ENCODE data around the gene RELCH.

The RELCH gene

GRCh38 chr18:62187543-62188510 lies 772 bp downstream of the RELCH start:
- peak; percentile 67 for DNase-seq

DNA sequence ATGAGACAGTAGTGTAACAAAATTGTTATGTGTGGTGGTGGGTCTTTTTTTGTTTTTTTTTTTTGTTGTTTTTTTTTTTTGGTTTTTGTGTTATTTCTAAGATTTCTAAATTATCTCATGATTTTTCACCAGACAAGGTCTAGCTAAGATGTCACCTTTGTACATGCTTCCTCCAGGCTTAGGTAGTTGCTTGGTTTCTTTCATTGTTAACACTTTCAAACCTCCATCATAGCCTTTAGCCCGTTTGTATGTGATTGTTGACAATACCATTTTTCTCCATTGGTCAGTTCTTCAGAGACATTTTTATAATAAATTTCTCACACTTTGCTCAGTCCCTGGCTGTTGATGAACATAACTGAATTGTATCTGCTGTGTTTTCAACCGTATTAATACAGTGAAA lies 2.2 kb downstream of the RELCH start:
- no peak for DNase-seq

GRCh38 chr18:62196079-62196478 lies 9.0 kb downstream of the RELCH start:
- no peak for DNase-seq

- DNase-seq, result no peak
Observed at GRCh38 chr18:62196980-62197379, 9.9 kb downstream of the RELCH start.

DNA sequence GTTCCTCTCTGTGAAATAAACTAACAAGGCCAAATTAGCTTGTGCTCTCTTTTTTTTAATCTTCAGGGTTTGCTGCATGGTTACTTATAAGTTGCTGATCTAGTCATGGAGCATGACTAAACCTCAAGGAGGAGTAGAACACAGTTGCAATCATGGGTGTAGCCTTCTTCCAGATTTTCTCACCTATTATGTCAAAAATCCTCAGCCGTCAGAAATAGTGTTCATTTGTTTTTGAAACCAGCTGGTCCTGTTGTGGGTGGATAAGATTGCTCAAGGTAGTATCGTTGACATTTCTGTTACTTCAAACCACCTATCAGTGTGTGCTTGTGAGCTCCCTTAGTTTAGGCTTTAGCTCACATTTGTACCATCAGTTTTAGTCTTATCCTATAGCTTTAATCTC lies 11.2 kb downstream of the RELCH start:
- DNase-seq, result no peak

DNA sequence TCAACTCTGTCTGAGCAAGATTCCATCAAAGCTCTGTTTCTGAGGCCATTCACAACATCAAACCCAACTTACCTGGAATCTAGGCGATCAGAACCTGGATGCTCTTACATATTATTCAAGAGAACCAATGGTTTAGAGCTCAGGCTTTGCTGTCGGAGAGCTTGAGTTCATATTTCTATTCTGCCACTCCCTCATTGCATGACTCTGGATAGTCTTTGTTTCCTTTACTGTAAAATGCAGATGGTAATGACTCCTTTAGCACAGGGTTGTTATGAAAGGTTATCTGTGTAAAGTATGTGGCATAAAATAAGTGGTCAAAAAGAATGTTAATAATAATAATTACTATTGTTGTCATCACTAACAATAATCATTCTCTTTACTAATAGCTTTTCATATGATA lies 12.6 kb downstream of the RELCH start:
- DNase-seq, result no peak

GRCh38 chr18:62200121-62200914 lies 13.3 kb downstream of the RELCH start:
- DNase-seq, result no peak

DNA sequence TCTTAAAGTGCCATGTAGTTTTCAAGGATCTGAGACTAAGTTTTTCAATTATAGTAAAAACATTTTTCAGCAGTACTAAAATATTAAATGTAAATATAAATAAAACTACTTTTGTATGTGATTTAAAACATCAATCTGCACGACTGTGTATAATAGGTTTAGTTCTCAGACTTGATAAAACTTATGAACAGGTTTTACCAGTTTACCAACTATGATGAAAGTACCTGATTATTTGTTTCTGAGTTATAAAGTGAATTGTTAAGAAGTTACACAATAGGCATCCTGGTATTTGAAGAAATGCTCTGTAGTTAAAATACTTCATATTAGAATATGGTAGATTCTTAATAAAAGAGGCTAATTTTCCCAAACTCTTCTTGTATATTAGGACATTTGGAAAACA lies 14.8 kb downstream of the RELCH start:
- DNase-seq, result no peak

- no peak for DNase-seq
Observed at GRCh38 chr18:62205824-62206223, 18.8 kb downstream of the RELCH start.

GRCh38 chr18:62206593-62206992 lies 19.5 kb downstream of the RELCH start:
- DNase-seq, result no peak

GRCh38 chr18:62209046-62209445 lies 22.0 kb downstream of the RELCH start:
- DNase-seq, result no peak

GRCh38 chr18:62210138-62210537 lies 23.1 kb downstream of the RELCH start:
- DNase-seq, result no peak

DNA sequence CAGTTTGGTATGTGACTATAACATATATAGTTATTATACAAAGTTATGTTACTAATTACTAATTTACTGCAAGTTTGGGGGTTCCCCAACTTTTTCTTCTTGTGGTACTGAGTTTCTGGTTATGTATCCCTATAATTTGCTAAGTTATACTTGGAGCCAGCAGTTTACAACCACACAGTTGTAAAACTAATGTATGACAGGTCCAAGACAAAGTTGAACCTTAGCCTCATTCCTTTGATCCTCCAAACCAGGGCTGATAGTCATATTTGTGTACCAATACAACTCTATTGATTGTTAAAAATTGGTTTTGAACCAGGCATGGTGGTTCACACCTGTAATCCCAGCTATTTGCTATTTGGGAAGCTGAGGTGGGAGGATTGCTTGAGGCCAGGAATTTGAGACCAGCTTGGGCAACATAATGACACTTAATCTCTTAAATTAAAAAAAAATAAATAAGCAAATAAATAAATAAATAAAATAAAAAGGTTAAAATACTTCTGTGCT lies 24.3 kb downstream of the RELCH start:
- no peak for DNase-seq

GRCh38 chr18:62214790-62215189 lies 27.7 kb downstream of the RELCH start:
- DNase-seq, result no peak

DNA sequence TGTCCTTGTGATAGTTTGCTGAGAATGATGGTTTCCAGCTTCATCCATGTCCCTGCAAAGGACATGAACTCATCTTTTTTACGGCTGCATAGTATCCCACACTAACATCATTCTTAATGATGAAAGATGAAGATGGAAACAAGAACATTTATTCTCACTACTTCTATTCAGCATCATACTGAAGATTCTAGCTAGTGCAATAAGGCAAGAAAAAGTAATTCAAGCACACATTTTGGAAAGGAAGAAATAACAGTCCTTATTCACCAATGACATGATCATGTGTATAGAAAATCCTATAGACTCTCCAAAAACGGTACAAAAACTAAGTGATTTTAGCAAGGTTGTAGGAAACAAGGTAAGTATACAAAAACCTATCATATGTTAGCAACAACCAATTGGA lies 37.2 kb downstream of the RELCH start:
- DNase-seq, result no peak

GRCh38 chr18:62226047-62226446 lies 39.0 kb downstream of the RELCH start:
- no peak for DNase-seq

DNA sequence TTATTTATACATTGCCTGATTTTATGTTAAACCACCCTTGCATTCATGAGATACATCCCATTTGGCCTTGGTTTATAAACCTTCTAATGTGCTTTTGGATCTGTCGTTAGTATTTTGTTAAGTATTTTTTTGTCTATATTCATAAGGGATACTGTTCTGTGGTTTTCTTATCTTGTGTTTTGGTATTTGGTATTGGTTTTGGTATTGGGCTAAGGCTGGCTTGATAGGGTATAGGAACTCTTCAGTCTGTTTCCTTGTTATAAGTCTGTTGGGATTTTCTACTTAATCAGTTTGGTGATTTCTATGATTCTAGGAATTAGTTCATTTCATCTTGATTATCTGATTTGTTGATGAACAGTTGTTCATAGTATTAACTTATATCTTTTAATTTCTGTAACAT lies 49.2 kb downstream of the RELCH start:
- no peak for DNase-seq

DNA sequence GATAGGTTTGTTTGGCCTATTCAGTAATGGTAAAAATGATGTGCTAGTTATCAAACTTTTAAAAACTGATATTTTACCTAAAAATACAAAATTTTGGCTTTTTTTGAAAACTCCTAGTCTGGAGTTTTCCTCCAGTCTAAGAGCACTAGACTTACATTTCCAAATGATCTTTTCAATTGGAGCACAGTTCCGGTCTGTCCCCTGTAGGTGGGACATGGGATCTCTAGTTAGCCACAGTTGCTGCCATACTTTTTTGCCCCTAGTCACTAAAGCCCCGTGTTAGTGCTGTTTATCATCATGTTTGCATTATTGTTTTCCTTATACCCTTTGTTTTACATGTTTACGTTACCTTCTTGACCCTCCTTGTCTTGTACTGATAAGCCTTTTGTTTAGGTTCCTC lies 52.4 kb downstream of the RELCH start:
- DNase-seq, result no peak

DNA sequence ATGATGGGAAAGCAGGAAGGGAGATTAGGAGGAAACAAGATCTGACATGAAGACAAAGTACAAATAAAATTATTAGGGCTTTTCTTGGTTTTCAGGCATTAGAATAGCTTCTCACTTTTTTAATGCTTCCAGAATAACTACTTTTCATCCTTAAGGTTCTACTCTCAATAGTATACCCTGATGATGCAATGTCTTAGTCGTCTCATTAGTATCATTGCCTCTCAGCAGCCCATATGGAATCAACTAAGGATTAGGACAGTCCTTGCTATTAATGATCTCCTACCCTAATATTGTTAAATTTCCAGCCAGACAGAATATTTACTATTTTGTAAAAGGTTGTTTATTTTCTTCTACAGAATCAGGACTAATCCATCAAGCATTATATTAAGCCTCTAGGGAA lies 55.9 kb downstream of the RELCH start:
- DNase-seq, result no peak

DNA sequence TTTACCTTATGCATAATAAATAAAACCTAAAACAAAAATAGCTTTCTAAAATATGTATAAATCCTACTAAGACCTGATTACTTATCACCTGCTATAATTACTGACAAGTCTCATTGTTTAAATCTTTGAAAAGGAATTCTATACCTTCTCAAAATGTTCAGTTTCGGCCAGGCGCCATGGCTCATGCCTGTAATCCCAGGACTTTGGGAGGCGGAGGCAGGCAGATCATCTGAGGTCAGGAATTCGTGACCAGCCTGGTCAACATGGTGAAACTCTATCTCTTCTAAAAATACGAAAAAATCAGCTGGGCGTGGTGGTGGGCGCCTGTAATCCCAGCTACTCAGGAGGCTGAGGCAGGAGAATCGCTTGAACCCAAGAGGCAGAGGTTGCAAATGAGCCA lies 58.1 kb downstream of the RELCH start:
- DNase-seq, result no peak

DNA sequence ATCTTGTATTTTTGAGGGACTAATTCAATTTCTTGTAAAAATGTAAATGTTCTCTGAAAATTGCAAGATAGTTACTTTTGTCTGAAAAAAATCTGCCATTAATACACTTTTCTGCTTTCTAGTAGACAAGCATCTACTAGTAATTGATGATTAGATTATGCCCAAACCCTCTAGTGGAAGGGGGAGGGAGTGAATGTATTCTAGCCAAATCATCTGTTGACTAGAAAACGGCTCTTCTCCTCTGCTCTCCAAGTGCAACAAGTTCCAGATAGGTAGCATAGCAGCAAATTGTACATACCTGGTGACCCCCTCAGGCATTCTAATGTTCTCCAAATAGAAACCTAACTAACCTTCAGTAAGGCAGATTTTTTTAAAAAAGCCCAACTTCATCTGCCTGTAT lies 58.6 kb downstream of the RELCH start:
- no peak for DNase-seq

- DNase-seq, result no peak
Observed at GRCh38 chr18:62248313-62248712, 61.3 kb downstream of the RELCH start.

DNA sequence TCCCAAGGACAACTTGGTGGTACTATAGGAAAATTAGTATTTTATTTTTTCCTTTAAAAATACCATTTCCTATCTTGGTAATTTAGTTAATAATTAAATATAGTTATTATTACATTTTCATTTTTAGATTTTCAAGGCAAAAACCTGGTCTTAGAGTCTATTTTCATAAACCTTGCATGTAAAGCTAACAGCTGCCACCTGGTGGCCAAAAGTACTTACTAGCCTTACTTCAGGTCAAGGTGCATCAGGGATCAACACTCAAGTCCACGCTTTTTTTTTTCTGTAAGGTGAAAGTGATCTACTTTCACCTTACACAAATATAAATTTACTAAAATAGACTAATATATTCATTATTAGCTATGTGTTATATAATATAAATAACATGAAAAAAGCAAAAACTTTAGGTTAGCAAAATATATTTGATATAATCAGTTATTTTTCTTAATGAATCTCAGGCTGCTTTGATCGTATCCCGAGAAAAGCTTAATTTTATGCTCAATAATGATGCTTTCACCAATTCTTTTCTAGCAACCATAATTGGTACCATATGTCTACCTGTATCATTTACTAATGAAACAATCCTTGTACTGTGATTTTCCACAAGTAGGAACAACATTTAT lies 62.5 kb downstream of the RELCH start:
- peak; percentile 84 for DNase-seq

All from eye (tissue), 1 donor.